ENCODE data around the gene CPZ. TPM values are rescaled to one million over a fixed set of nuclear protein-coding genes. Genes with fewer than 3 reads are reported as not detected.

Gene CPZ
- total RNA-seq (2013; cell fraction: nucleolus; rRNA removed), result not detected in 2 replicates
- total RNA-seq (2014; rRNA removed) (not detected in 2 replicates), total RNA-seq (2014; rRNA removed; fragmentation: Illumina TruSeq; extraction: Trizol) (not detected in 2 replicates), total RNA-seq (2021) (not detected in 2 replicates), polyA plus RNA-seq (2011; rRNA removed) (not detected in 2 replicates), polyA plus RNA-seq (2014; fragmentation: Illumina TruSeq; extraction: Trizol) (not detected in 2 replicates), polyA plus RNA-seq (2014; fragmentation: Nextera tagmentation; extraction: Ambion mirVana) (not detected), polyA plus RNA-seq (2014; rRNA removed) (not detected in 2 replicates), polyA plus RNA-seq (2016; fragmentation: Nextera tagmentation; extraction: Ambion mirVana) (not detected), polyA minus RNA-seq (2011; rRNA and poly(A)+ RNA removed) (not detected in 2 replicates), Bru-seq, nascent RNA (percentile 6 among the genes with signal in this experiment), BruChase-seq, experiment 1, labeled RNA remaining after a 6-hour chase (percentile 7 among the genes with signal in this experiment), BruChase-seq, experiment 2, labeled RNA remaining after a 2-hour chase (percentile 8 among the genes with signal in this experiment)
- not detected for polyA plus RNA-seq (2011; ENCODE audit: low read depth)
- polyA plus RNA-seq (2011; cell fraction: cytosol; rRNA removed), result not detected in 2 replicates
- 0.07 TPM in 1 of 2 replicates, not detected in the other for polyA plus RNA-seq (2011; cell fraction: nucleus; rRNA removed)
- not detected in 2 replicates for polyA plus RNA-seq (2012)
- polyA minus RNA-seq (2011; cell fraction: cytosol; rRNA and poly(A)+ RNA removed), result not detected in 2 replicates
- not detected in 2 replicates for polyA minus RNA-seq (2011; cell fraction: nucleus; rRNA and poly(A)+ RNA removed)
- long read RNA-seq, experiment 1, result 0 reads
- long read RNA-seq, experiment 2, result 0 reads

GRCh38 chr4:8592366-8593263, at the start of gene CPZ:
TSS of gene CPZ (plus strand) at chr4:8592765. CDS start at chr4:8592834, 69 bp downstream.
- ChIA-PET RAD21 (ENCODE audit: unreplicated experiment) (no interaction called here), POLR2A (no interaction called here), CTCF (interaction anchor here (1.5 kb wide), 1 partner anchor 124 kb away, joined by 9 read pairs; no protein-coding TSS in a partner anchor), SMC1A (ENCODE audit: uncharacterized antibody, unreplicated experiment) (no interaction called here)
- Histone ChIP-seq H3K4me3 (no peak within 1 kb of the TSS), H3K27me3 (replicated peaks in 1 of 2; ENCODE audit: control insufficient read depth in 2 of 2, insufficient read depth in 2 of 2, low read length in 1 of 2) (peaks cover 2 to 9% of the 10 kb centered on the region in 2 experiments; a peak in 3 of 4 replicates), H3K36me3 (ENCODE audit: control insufficient read depth in 2 of 2, insufficient read depth in 2 of 2, low read length in 1 of 2) (no peaks in the 10 kb centered on the region), H4K20me1 (ENCODE audit: control insufficient read depth, insufficient read depth) (no peaks in the 10 kb centered on the region), H3K9me3 (replicated peaks; ENCODE audit: control insufficient read depth, insufficient read depth, low read length) (no peaks in the 10 kb centered on the region), H3K27ac (ENCODE audit: control insufficient read depth, insufficient read depth) (no peak within 1 kb of the TSS), H3K4me2 (ENCODE audit: control insufficient read depth, insufficient read depth) (no peak within 1 kb of the TSS), H2AFZ (ENCODE audit: control insufficient read depth, low read depth, low read length) (no peak within 1 kb of the TSS), H3K9ac (ENCODE audit: control insufficient read depth, insufficient read depth, low read length) (no peak within 1 kb of the TSS), H3K4me1 (ENCODE audit: control insufficient read depth, insufficient read depth, low read length) (no peaks in the 10 kb centered on the region), H3K79me2 (ENCODE audit: control insufficient read depth, insufficient read depth, low read length) (no peaks in the 10 kb centered on the region)
- no TSS peak for BruUV-seq (replicated peaks)
- intact Hi-C loops (cut with micrococcal nuclease; ENCODE audit: unreplicated experiment), result loop anchor here (10.0 kb wide), 1 partner anchor 348 kb away; no protein-coding TSS in a partner anchor
- DNase-seq (ENCODE audit: low read depth, low spot score) (no peak), ATAC-seq (no peak), FAIRE-seq (no peak)
- 18% methylated on average over 52 of the region's 58 CpGs for WGBS (ENCODE audit: insufficient coverage, insufficient replicate concordance, low lambda C conversion rate, missing lambda C conversion rate)
- in situ Hi-C loops (cut with MboI), result loop anchor here (10.0 kb wide), 1 partner anchor 328 kb away; the partner anchor contains the start of gene HTRA3
- TF ChIP-seq RFX5 (IDR thresholded peaks at IDR 0.05; ENCODE audit: low read depth, low read length) (no peak), TCF3 (IDR thresholded peaks at IDR 0.05; ENCODE audit: borderline replicate concordance, insufficient read depth, low read depth, low read length) (no peak), CREM (IDR thresholded peaks at IDR 0.05; ENCODE audit: low read depth) (no peak), ETV6 (conservative IDR thresholded peaks at IDR 0.05 in 1 of 2, IDR thresholded peaks at IDR 0.05 in 1 of 2; ENCODE audit: borderline replicate concordance in 1 of 2, low read depth in 1 of 2) (no peak), BMI1 (IDR thresholded peaks at IDR 0.05; ENCODE audit: borderline replicate concordance) (no peak), TCF7 (IDR thresholded peaks at IDR 0.05; ENCODE audit: borderline replicate concordance) (no peak), HDGF (IDR thresholded peaks at IDR 0.05) (no peak), RBBP5 (conservative IDR thresholded peaks at IDR 0.05) (no peak), REST (IDR thresholded peaks at IDR 0.05; ENCODE audit: low read depth, low read length) (no peak), LARP7 (IDR thresholded peaks at IDR 0.05) (no peak), EP300 (IDR thresholded peaks at IDR 0.05; ENCODE audit: borderline replicate concordance in 1 of 2, control insufficient read depth in 1 of 2, low read depth in 2 of 2, low read length in 2 of 2) (no peak), SREBF2 (IDR thresholded peaks at IDR 0.05; ENCODE audit: low read length) (no peak), MXI1 (IDR thresholded peaks at IDR 0.05; ENCODE audit: low read depth, low read length) (no peak), CBX3 (IDR thresholded peaks at IDR 0.05; ENCODE audit: borderline replicate concordance, low read depth) (no peak), NFXL1 (IDR thresholded peaks at IDR 0.05; ENCODE audit: borderline replicate concordance) (no peak), ZSCAN29 (IDR thresholded peaks at IDR 0.05) (no peak)

Data from GM12878 (cell line).